IMR-90 (cell line): ENCODE measurements around the gene ERN1.

Experiments used
- BHLHE40 ChIP-seq: fragments of 150-350 bp; IDR thresholded peaks from 2 replicates; pipeline ENCODE4 v1.6.1; 2016; ENCODE audit warnings: mild to moderate bottlenecking, low read depth, low read length
- POLR2A ChIP-seq: IDR thresholded peaks from 2 replicates; pipeline ENCODE4 v1.6.1; 2012; ENCODE audit warnings: mild to moderate bottlenecking, low read depth, low read length
- SMC3 ChIP-seq: fragments of 150-350 bp; IDR thresholded peaks from 2 replicates; pipeline ENCODE4 v1.6.1; 2016; ENCODE audit warnings: low read depth, mild to moderate bottlenecking, antibody characterized with exemption, low read length, moderate library complexity
- TF ChIP-seq, protein P1 (sequence below): fragments of 150-350 bp; IDR thresholded peaks from 2 replicates; pipeline ENCODE4 v1.6.1; 2017; ENCODE audit warnings: mild to moderate bottlenecking, antibody characterized with exemption, low read length, low read depth
- TF ChIP-seq, protein P2 (sequence below): conservative IDR thresholded peaks from 2 replicates; pipeline ENCODE4 v1.5.1; 2012; ENCODE audit warnings: mild to moderate bottlenecking, low read depth, low read length, improper control_type of control experiment

DNA sequence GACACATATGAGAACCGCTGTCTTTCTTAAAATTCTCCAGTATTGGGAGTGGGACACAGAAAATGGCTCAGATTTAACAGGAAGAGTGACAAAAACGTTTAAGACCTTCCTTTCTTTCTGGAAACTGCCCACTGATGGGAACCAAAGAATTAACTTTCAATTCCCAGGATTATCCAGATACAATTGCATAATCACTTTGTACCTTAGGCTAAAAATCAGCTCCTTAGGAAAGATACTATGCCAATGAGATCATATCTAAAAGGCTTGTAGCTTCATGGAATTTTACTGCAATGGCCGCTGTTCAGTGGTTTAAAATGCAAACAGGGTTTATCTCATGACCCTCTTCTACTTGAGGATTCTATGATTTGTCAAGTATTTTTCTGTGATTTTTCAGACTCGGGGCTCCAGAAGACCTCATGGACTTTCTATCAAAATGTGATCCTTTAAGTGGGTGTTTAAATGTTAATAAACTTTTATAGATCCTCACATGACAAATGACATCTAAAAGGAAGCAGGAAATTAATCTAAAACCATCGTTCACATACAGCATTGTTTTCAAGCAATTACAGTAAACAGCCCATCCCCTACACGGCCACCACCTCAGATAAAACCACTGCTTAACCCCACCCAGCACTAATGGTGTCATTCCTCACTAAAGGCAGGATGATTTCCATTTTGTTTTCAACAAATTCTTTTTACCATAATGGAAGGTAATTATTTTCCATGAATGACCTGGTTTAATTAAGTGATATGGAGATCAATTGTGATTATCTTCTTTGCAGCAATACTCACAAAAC is 31.6 kb upstream of the ERN1 start:
- TF ChIP-seq, protein P1, sequence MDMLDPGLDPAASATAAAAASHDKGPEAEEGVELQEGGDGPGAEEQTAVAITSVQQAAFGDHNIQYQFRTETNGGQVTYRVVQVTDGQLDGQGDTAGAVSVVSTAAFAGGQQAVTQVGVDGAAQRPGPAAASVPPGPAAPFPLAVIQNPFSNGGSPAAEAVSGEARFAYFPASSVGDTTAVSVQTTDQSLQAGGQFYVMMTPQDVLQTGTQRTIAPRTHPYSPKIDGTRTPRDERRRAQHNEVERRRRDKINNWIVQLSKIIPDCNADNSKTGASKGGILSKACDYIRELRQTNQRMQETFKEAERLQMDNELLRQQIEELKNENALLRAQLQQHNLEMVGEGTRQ: no peak
- TF ChIP-seq, protein P2, sequence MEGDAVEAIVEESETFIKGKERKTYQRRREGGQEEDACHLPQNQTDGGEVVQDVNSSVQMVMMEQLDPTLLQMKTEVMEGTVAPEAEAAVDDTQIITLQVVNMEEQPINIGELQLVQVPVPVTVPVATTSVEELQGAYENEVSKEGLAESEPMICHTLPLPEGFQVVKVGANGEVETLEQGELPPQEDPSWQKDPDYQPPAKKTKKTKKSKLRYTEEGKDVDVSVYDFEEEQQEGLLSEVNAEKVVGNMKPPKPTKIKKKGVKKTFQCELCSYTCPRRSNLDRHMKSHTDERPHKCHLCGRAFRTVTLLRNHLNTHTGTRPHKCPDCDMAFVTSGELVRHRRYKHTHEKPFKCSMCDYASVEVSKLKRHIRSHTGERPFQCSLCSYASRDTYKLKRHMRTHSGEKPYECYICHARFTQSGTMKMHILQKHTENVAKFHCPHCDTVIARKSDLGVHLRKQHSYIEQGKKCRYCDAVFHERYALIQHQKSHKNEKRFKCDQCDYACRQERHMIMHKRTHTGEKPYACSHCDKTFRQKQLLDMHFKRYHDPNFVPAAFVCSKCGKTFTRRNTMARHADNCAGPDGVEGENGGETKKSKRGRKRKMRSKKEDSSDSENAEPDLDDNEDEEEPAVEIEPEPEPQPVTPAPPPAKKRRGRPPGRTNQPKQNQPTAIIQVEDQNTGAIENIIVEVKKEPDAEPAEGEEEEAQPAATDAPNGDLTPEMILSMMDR: no peak
- TF ChIP-seq SMC3 (no peak), BHLHE40 (no peak), POLR2A (no peak)
